ENCODE data around the gene PDZK1IP1. TPM values are rescaled to one million over a fixed set of nuclear protein-coding genes. Genes with fewer than 3 reads are reported as not detected.
"Not testable (repeated sequence)": the region's sequence is repeated elsewhere in the genome, so short reads cannot be mapped to it uniquely, and the experiment has no call there.

PDZK1IP1 gene
- total and polyA plus RNA-seq, 7 donors = 31.9 to 291 (median 35.4) TPM; not detected in 4

GRCh38 chr1:47161298-47162040 is 28.4 kb downstream of the PDZK1IP1 start:
- no peak overlapping the region for H3K4me3 ChIP-seq
- no peaks in the 10 kb centered on the region for H3K36me3 ChIP-seq
- WGBS, 2 donors = 76 to 81% methylated on average over 5 of the region's 5 CpGs
- H3K9me3 ChIP-seq = peaks cover 0 to 3% (median 1%) of the 10 kb centered on the region in 4 donors
- intact Hi-C loops (cut with DNase I) = no loop called here
- H3K27me3 ChIP-seq = no peaks in the 10 kb centered on the region
- H3K27ac ChIP-seq = no peak overlapping the region
- TF ChIP-seq CTCF (IDR thresholded peaks at IDR 0.05) (no peak), POLR2A (IDR thresholded peaks at IDR 0.05) (no peak), EP300 (IDR thresholded peaks at IDR 0.05) (no peak), POLR2AphosphoS5 (IDR thresholded peaks at IDR 0.05) (no peak)
- no peaks in the 10 kb centered on the region for H3K4me1 ChIP-seq
- no peak for DNase-seq

GRCh38 chr1:47160716-47161115 is 29.1 kb downstream of the PDZK1IP1 start:
- DNase-seq = no peak
- H3K36me3 ChIP-seq = no peaks in the 10 kb centered on the region
- H3K27me3 ChIP-seq = no peaks in the 10 kb centered on the region
- intact Hi-C loops (cut with DNase I) = no loop called here
- no peak for TF ChIP-seq POLR2A (IDR thresholded peaks at IDR 0.05)
- no peak for TF ChIP-seq POLR2AphosphoS5 (IDR thresholded peaks at IDR 0.05)
- no peak for TF ChIP-seq CTCF (IDR thresholded peaks at IDR 0.05)
- TF ChIP-seq EP300 (IDR thresholded peaks at IDR 0.05) = no peak
- H3K4me1 ChIP-seq = no peaks in the 10 kb centered on the region
- H3K27ac ChIP-seq = no peak overlapping the region
- peaks cover 0 to 3% (median 0%) of the 10 kb centered on the region in 4 donors for H3K9me3 ChIP-seq
- H3K4me3 ChIP-seq = no peak overlapping the region

- H3K9me3 ChIP-seq; intact Hi-C loops (cut with DNase I); H3K27me3 ChIP-seq; H3K4me3 ChIP-seq; H3K4me1 ChIP-seq; H3K27ac ChIP-seq; DNase-seq; H3K36me3 ChIP-seq: not testable (repeated sequence)
- 80 to 90% methylated on average over 3 of the region's 3 CpGs for WGBS, 2 donors
Measured at GRCh38 chr1:47157957-47158356, 31.9 kb downstream of the PDZK1IP1 start.

- H3K27me3 ChIP-seq; H3K27ac ChIP-seq; DNase-seq; intact Hi-C loops (cut with DNase I); H3K36me3 ChIP-seq; H3K4me3 ChIP-seq; H3K9me3 ChIP-seq; H3K4me1 ChIP-seq: not testable (repeated sequence)
Measured at GRCh38 chr1:47156457-47156856, 33.4 kb downstream of the PDZK1IP1 start.

- DNase-seq; H3K4me1 ChIP-seq; H3K27ac ChIP-seq; H3K9me3 ChIP-seq; H3K27me3 ChIP-seq; H3K36me3 ChIP-seq; H3K4me3 ChIP-seq; intact Hi-C loops (cut with DNase I): not testable (repeated sequence)
- WGBS, 2 donors = 45 to 48% methylated on average over 9 of the region's 9 CpGs
Measured at GRCh38 chr1:47149162-47149561, 40.7 kb downstream of the PDZK1IP1 start.

- Histone ChIP-seq H3K27ac (no peak overlapping the region), H3K27me3 (no peaks in the 10 kb centered on the region), H3K4me3 (no peak overlapping the region), H3K9me3 (no peaks in the 10 kb centered on the region), H3K36me3 (no peaks in the 10 kb centered on the region), H3K4me1 (no peaks in the 10 kb centered on the region)
- TF ChIP-seq EP300 (IDR thresholded peaks at IDR 0.05) = no peak
- intact Hi-C loops (cut with DNase I) = no loop called here
- WGBS, 2 donors = 58 to 74% methylated on average over 6 of the region's 6 CpGs
- DNase-seq = no peak
Measured at GRCh38 chr1:47147047-47147785, 42.6 kb downstream of the PDZK1IP1 start.

- H3K27me3 ChIP-seq; H3K4me3 ChIP-seq; DNase-seq; H3K9me3 ChIP-seq; H3K27ac ChIP-seq; H3K36me3 ChIP-seq; H3K4me1 ChIP-seq; intact Hi-C loops (cut with DNase I): not testable (repeated sequence)
- WGBS, 2 donors = 37 to 47% methylated on average over 1 of the region's 1 CpG
Measured at GRCh38 chr1:47146495-47146894, 43.3 kb downstream of the PDZK1IP1 start.

- H3K4me3 ChIP-seq; intact Hi-C loops (cut with DNase I); DNase-seq; H3K27ac ChIP-seq; H3K27me3 ChIP-seq; H3K36me3 ChIP-seq; H3K9me3 ChIP-seq; H3K4me1 ChIP-seq: not testable (repeated sequence)
- WGBS, 2 donors = 61 to 84% methylated on average over 6 of the region's 6 CpGs
Measured at GRCh38 chr1:47143654-47144053, 46.2 kb downstream of the PDZK1IP1 start.

- H3K4me1 ChIP-seq; H3K36me3 ChIP-seq; intact Hi-C loops (cut with DNase I); DNase-seq; H3K27me3 ChIP-seq; H3K4me3 ChIP-seq; H3K27ac ChIP-seq; H3K9me3 ChIP-seq: not testable (repeated sequence)
- WGBS, 2 donors = 83 to 85% methylated on average over 3 of the region's 3 CpGs
Measured at GRCh38 chr1:47140358-47140757, 49.5 kb downstream of the PDZK1IP1 start.
